Measurements from ENCODE around the gene LIX1L.
A peak's percentile ranks its signal among the peaks of the same experiment; 100 is the strongest.

The LIX1L gene

DNA sequence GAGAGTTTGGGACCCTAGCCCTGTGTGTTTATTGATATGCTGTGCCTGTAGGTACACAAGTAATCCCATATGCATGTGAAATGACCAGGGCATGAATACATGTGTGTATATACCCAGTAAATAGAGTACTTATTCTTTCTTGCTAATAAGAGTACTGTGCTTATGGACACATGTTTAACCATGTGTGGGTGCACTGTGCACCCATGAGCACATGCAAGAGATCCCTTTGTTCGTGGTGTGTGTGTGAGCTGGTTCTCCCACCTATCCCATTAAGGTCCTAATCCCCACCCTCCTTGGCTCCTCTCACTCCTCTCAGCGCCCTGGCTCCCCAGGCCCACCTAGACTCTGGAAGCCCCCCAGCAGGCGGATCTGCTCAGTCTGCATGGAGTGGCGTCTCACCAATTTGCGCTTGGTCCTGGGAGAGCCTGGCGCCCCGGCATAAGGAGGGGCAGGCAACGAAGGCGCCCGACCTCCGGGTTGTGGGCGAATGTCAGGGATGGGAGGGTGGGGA, 2.2 kb upstream of the LIX1L start:
- TF ChIP-seq SIN3A (IDR thresholded peaks at IDR 0.05; ENCODE audit: borderline replicate concordance, insufficient read depth, low read length) (no peak), TAF1 (IDR thresholded peaks at IDR 0.05; ENCODE audit: borderline replicate concordance, insufficient read depth, low read length) (no peak), FOXP2 (optimal IDR thresholded peaks at IDR 0.05; ENCODE audit: borderline replicate concordance, extremely low read depth, extremely low read length, insufficient read depth) (no peak), POLR2AphosphoS5 (IDR thresholded peaks at IDR 0.05; ENCODE audit: low read depth, low read length) (no peak)
- TF ChIP-seq, protein P1, sequence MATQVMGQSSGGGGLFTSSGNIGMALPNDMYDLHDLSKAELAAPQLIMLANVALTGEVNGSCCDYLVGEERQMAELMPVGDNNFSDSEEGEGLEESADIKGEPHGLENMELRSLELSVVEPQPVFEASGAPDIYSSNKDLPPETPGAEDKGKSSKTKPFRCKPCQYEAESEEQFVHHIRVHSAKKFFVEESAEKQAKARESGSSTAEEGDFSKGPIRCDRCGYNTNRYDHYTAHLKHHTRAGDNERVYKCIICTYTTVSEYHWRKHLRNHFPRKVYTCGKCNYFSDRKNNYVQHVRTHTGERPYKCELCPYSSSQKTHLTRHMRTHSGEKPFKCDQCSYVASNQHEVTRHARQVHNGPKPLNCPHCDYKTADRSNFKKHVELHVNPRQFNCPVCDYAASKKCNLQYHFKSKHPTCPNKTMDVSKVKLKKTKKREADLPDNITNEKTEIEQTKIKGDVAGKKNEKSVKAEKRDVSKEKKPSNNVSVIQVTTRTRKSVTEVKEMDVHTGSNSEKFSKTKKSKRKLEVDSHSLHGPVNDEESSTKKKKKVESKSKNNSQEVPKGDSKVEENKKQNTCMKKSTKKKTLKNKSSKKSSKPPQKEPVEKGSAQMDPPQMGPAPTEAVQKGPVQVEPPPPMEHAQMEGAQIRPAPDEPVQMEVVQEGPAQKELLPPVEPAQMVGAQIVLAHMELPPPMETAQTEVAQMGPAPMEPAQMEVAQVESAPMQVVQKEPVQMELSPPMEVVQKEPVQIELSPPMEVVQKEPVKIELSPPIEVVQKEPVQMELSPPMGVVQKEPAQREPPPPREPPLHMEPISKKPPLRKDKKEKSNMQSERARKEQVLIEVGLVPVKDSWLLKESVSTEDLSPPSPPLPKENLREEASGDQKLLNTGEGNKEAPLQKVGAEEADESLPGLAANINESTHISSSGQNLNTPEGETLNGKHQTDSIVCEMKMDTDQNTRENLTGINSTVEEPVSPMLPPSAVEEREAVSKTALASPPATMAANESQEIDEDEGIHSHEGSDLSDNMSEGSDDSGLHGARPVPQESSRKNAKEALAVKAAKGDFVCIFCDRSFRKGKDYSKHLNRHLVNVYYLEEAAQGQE (IDR thresholded peaks at IDR 0.05; ENCODE audit: insufficient read depth in 1 of 2, low read depth in 2 of 2, low read length in 2 of 2), result no peak

DNA sequence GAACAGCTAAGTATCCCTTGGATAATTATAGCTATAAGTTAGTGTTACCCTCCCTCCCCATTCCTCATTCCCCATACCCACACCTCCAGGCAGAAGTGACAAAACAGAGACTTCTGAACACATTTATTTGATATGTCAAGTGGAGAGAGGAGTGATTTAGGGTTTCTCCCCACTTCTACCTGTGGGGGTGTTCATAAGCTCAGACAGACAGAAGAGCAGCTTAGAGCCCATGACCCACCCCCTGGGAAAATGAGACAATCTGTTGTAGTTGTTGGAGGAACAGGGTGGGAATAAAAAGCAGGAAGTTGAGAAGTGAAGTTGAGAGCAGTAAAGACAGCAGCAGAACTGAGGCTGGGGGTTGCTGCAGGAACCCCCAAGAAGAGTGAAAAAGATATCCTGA, 1.5 kb upstream of the LIX1L start:
- no peak for TF ChIP-seq TAF1 (IDR thresholded peaks at IDR 0.05; ENCODE audit: borderline replicate concordance, insufficient read depth, low read length)
- no peak for TF ChIP-seq SIN3A (IDR thresholded peaks at IDR 0.05; ENCODE audit: borderline replicate concordance, insufficient read depth, low read length)
- no peak for TF ChIP-seq FOXP2 (optimal IDR thresholded peaks at IDR 0.05; ENCODE audit: borderline replicate concordance, extremely low read depth, extremely low read length, insufficient read depth)
- TF ChIP-seq, protein P1 (IDR thresholded peaks at IDR 0.05; ENCODE audit: insufficient read depth in 1 of 2, low read depth in 2 of 2, low read length in 2 of 2), result no peak
- no peak for TF ChIP-seq POLR2AphosphoS5 (IDR thresholded peaks at IDR 0.05; ENCODE audit: low read depth, low read length)

DNA sequence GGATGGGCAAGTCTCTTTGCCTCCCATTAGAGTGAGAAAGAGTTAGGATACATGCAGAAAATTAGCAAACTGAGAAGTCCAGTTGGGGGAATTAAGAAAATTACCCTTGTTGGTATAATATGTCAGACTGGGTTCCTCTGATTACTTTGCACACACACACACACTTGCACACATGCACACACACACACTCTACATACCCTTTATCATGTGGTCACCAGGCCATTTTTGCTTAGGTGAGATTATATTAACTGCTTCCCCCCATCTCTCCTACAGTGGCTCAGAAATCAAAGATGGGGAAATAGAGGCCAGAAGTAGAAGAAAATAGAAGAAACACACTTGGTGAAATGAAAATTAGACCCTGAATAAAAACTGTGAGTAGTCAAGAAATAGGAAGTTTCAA, 917 bp upstream of the LIX1L start:
- no peak for TF ChIP-seq POLR2AphosphoS5 (IDR thresholded peaks at IDR 0.05; ENCODE audit: low read depth, low read length)
- TF ChIP-seq TAF1 (IDR thresholded peaks at IDR 0.05; ENCODE audit: borderline replicate concordance, insufficient read depth, low read length), result no peak
- TF ChIP-seq, protein P1 (IDR thresholded peaks at IDR 0.05; ENCODE audit: insufficient read depth in 1 of 2, low read depth in 2 of 2, low read length in 2 of 2), result no peak
- TF ChIP-seq FOXP2 (optimal IDR thresholded peaks at IDR 0.05; ENCODE audit: borderline replicate concordance, extremely low read depth, extremely low read length, insufficient read depth), result no peak
- no peak for TF ChIP-seq SIN3A (IDR thresholded peaks at IDR 0.05; ENCODE audit: borderline replicate concordance, insufficient read depth, low read length)

DNA sequence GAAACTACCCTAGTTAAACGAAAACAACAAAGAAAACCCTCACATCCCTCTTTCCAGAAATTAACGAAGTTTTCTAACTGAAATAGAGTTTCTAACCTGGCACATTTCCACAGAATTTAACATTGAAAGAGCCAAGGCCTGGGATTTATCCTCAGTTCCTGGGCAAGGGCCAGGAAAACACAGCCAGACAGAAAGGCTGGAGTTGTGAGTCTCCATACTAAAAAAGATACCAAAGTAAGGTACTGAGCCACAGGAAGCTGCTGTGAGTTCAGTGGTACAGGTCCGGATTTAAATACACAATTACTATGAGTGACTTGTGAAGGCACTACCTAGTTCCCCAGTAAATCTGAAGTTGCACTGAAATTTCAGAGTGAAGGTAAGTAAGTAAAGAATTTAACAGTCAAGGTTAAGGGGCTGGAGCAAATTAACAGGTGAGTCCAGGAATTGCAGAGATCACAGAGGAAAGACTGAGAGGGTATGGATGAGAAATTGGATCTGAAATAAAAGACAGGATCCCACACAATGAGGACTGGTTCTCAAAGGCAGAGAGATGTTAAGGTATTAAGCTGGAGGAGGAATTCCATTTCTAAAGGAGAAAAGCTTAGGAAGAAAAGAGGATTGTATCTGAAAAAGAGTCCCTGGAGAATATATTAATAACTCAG, 905 bp downstream of the LIX1L start:
- TF ChIP-seq, protein P1 (IDR thresholded peaks at IDR 0.05; ENCODE audit: insufficient read depth in 1 of 2, low read depth in 2 of 2, low read length in 2 of 2), result no peak
- no peak for TF ChIP-seq POLR2AphosphoS5 (IDR thresholded peaks at IDR 0.05; ENCODE audit: low read depth, low read length)
- no peak for TF ChIP-seq FOXP2 (optimal IDR thresholded peaks at IDR 0.05; ENCODE audit: borderline replicate concordance, extremely low read depth, extremely low read length, insufficient read depth)
- TF ChIP-seq TAF1 (IDR thresholded peaks at IDR 0.05; ENCODE audit: borderline replicate concordance, insufficient read depth, low read length), result peak; percentile 23; the same call in 1 of the 2 replicates
- TF ChIP-seq SIN3A (IDR thresholded peaks at IDR 0.05; ENCODE audit: borderline replicate concordance, insufficient read depth, low read length), result no peak

All from PFSK-1 (cell line).